Ovary (tissue), 10 donors: ENCODE results near the gene AGAP2. TPM values are rescaled to one million over a fixed set of nuclear protein-coding genes. Genes with fewer than 3 reads are reported as not detected.

Experiments used
- DNase-seq, 5 donors: peaks; one replicate each; pipeline ENCODE4 v3.0.0-alpha.2; 2019 to 2020
- H3K27ac ChIP-seq, 2 donors: fragments of 200-600 bp; one replicate each; pipeline versions ENCODE4 v1.5.1 to v1.8.0; 2019 to 2022
- H3K27me3 ChIP-seq: fragments of 200-600 bp; one replicate; pipeline ENCODE4 v1.8.0; 2022
- H3K36me3 ChIP-seq: fragments of 200-600 bp; sonication (generic); one replicate; pipeline ENCODE4 v1.5.1; 2019
- H3K4me1 ChIP-seq: one replicate; pipeline ENCODE4 v1.8.1; 2013; ENCODE audit warnings: mild to moderate bottlenecking, moderate library complexity; ENCODE audit not compliant: insufficient read depth
- H3K4me3 ChIP-seq: fragments of 200-600 bp; sonication (generic); one replicate; pipeline ENCODE4 v1.5.1; 2017
- H3K9me3 ChIP-seq, 2 donors: fragments of 200-600 bp in 1 of 2; sonication (generic) in 1 of 2; one replicate each; pipeline versions ENCODE4 v1.5.1 to v1.8.1; 2013 to 2019; ENCODE audit warnings: mild to moderate bottlenecking in 1 of 2, moderate library complexity in 1 of 2
- CTCF ChIP-seq, 3 donors: fragments of 450-650 bp in 2 of 3; fragments of 200-600 bp in 1 of 3; IDR thresholded peaks; one replicate each; pipeline versions ENCODE4 v1.5.1 to v1.8.0; 2016 to 2022; ENCODE audit warnings: antibody characterized with exemption in 3 of 3, mild to moderate bottlenecking in 1 of 3
- EP300 ChIP-seq: sonication (generic); formaldehyde crosslinking; IDR thresholded peaks from one replicate; pipeline ENCODE4 v1.6.1; 2017; ENCODE audit warnings: antibody characterized with exemption
- POLR2A ChIP-seq: fragments of 450-650 bp; IDR thresholded peaks from one replicate; pipeline ENCODE4 v1.6.1; 2017; ENCODE audit warnings: antibody characterized with exemption, mild to moderate bottlenecking, moderate library complexity
- WGBS, 3 donors: extraction: QIAGEN DNeasy Blood & Tissue Kit in 1 of 3; methylation state at CpG; one replicate each; pipeline versions ENCODE4 v1.1.5 to v1.1.7; 2013 to 2017; 5-methylcytosine and 5-hydroxymethylcytosine counted together
- intact Hi-C, 4 donors: fragments of 100-400 bp; cut with DNase I; formaldehyde crosslinking; loops; one replicate each; pipeline versions ENCODE4 v1.11.0 to v1.15.1; 2022 to 2023
- long read RNA-seq, 3 donors: library from polyadenylated mRNA in 2 of 3; unstranded in 2 of 3; transcript quantifications; one replicate each; pipeline ENCODE4 v2.0.0 and lab custom pipeline, GENCODE V29; 2021 to 2026
- polyA plus RNA-seq, 2 donors: library from polyadenylated mRNA; stranded (reverse); fragments of 200-250 nt in 1 of 2; fragments of 350-450 nt in 1 of 2; fragmentation: Illumina TruSeq in 1 of 2; extraction: RNeasy Lipid Tissue Mini Kit (QIAGEN cat#74804) in 1 of 2; gene quantifications; one replicate each; pipeline ENCODE4 v1.2.3, GENCODE V29; 2013 to 2014
- total RNA-seq, 7 donors: library from RNA; depleted of rRNA in 2 of 7; stranded (reverse); fragments of >200 nt in 2 of 7; fragmentation: NEBNext Ultra II Directional in 3 of 7; extraction: Animal tissue kit (Norgen Biotek cat#: 25700) in 3 of 7; gene quantifications; one replicate each; pipeline versions ENCODE4 v1.1.0 to v1.2.4, GENCODE V29; 2016 to 2023
- donor health status: DM: no; HTN: no; CAD: no; lungs with moderate emphysema.
- donor health status: DM: no; HTN: no; CAD: no.
- donor health status: Bipolar disorder and iron deficiency.
- donor health status: DM: yes; HTN: yes; CAD: no.
- donor health status: DM: no; HTN: no; CAD: no.
- donor health status: DM: yes; HTN: yes; CAD: no.

The AGAP2 gene
- under 1 TPM; 0.34 to 0.99 (median 0.60) TPM for total RNA-seq
- 1 to 10 TPM in 1 of 2 donors, under 1 TPM in 1; 0.33 to 1.3 TPM for polyA plus RNA-seq
- long read RNA-seq, donor 1, partial matches to known transcripts = 0 of 2 reads
- long read RNA-seq, donor 1, other reads (novel, unspliced or antisense) = 2 of 2 reads
- long read RNA-seq, donor 2 = 0 reads
- long read RNA-seq, donor 3 = 0 reads

DNA sequence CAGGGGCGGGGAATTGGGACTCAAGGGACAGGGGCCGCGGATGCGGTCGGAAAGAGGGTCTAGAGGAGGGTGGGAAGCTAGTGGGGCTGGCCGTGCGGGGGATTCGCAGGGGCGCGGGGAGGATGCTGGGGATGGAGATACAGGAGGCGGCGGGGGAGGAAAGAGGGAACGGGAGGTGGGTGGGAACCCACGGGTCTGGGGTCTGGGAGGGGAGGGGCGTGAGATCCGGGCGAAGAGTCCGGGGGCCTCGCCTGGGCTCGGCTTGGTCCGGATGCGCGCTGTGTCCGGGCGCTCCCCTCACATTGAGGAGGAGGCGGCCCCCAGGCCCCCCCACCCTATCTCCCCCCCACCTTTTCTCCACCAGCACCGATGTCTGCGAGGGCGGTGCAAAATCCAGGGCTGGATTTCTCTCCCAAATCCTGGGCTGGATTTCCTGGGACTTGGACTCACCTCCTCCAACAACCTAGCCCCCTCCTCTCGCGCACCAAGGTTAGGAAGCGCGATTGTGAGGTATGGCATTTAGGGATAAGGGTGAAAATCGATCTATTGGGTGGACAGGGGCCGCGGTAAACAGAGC is at the start of gene AGAP2:
Gene AGAP2, minus strand, starts transcription at position 82 of the 577 bp plus-strand sequence. CDS start 496 bp downstream, outside the sequence.
- intact Hi-C loops = no loop called here
- TF ChIP-seq EP300 = no peak
- TF ChIP-seq CTCF (IDR thresholded peaks at IDR 0.05) = no peak
- TF ChIP-seq POLR2A = no peak
- H3K4me1 ChIP-seq = peaks cover 5% of the 10 kb centered on the region
- peak within 1 kb of the TSS; percentile 2 for H3K4me3 ChIP-seq
- peaks cover 7% of the 10 kb centered on the region for H3K27me3 ChIP-seq
- no peak for DNase-seq
- no peaks in the 10 kb centered on the region for H3K9me3 ChIP-seq
- H3K36me3 ChIP-seq = no peaks in the 10 kb centered on the region
- H3K27ac ChIP-seq = no peak within 1 kb of the TSS
- 1 to 4% (median 3%) methylated on average over 33 to 36 of the region's 36 CpGs for WGBS, 3 donors

DNA sequence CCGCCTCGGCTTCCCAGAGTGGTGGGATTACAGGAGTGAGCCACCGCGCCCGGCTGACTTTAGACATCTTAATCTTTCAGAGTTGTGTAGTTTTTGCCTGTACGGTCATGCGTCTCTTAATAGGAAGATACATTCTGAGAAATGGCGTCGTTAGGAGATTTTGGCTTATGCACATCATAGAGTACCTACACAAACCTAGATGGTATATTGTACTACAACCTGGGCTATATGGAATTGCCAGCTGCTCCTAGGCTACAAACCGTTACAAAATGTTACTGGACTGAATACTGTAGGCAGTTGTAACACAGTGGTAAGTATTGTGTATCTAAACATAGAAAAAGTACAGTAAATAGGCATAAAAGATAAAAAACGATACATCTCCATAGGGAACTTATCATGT is 45.3 kb upstream of the AGAP2 start:
- TF ChIP-seq POLR2A (no peak), EP300 (no peak), CTCF (IDR thresholded peaks at IDR 0.05) (no peak)
- no peak for DNase-seq
- intact Hi-C loops = loop anchor here in 2 of 4 donors (2.0 to 10.0 kb wide), 2 partner anchors 51 to 121 kb away; no protein-coding TSS in a partner anchor
- WGBS, 3 donors = 83 to 88% (median 85%) methylated on average over 11 of the region's 11 CpGs
- Histone ChIP-seq H3K9me3 (no peaks in the 10 kb centered on the region), H3K27ac (no peak overlapping the region), H3K36me3 (no peaks in the 10 kb centered on the region), H3K4me1 (peaks cover 3% of the 10 kb centered on the region), H3K4me3 (peak overlapping the region; percentile 93), H3K27me3 (no peaks in the 10 kb centered on the region)

- intact Hi-C loops = loop anchor here in 2 of 4 donors (2.0 to 10.0 kb wide), 2 partner anchors 51 to 121 kb away; no protein-coding TSS in a partner anchor
- TF ChIP-seq EP300 (no peak), CTCF (IDR thresholded peaks at IDR 0.05) (no peak), POLR2A (no peak)
- no peaks in the 10 kb centered on the region for H3K27me3 ChIP-seq
- no peak overlapping the region for H3K27ac ChIP-seq
- DNase-seq = no peak
- WGBS, 3 donors = 70 to 82% (median 73%) methylated on average over 12 of the region's 12 CpGs
- peak overlapping the region; percentile 93 for H3K4me3 ChIP-seq
- peaks cover 3% of the 10 kb centered on the region for H3K4me1 ChIP-seq
- no peaks in the 10 kb centered on the region for H3K36me3 ChIP-seq
- H3K9me3 ChIP-seq = no peaks in the 10 kb centered on the region
Observed at GRCh38 chr12:57783466-57783801, 44.9 kb upstream of the AGAP2 start.

GRCh38 chr12:57782608-57783465 is 44.3 kb upstream of the AGAP2 start, which contains the start of gene TSFM:
TSFM (plus strand) TSS chr12:57782787; CDS start chr12:57782802, 15 bp downstream.
- peak; percentile 96 to 99 (median 97) for DNase-seq
- Histone ChIP-seq H3K4me1 (peaks cover 3% of the 10 kb centered on the region), H3K4me3 (peak within 1 kb of the TSS; percentile 93), H3K36me3 (no peaks in the 10 kb centered on the region), H3K27me3 (no peaks in the 10 kb centered on the region), H3K27ac (peak within 1 kb of the TSS in 1 of 2 donors; percentile 9), H3K9me3 (no peaks in the 10 kb centered on the region)
- TF ChIP-seq EP300 (no peak), CTCF (IDR thresholded peaks at IDR 0.05) (peak; percentile 94 to 97 (median 95)), POLR2A (peak; percentile 60)
- 1% methylated on average over 45 of the region's 45 CpGs for WGBS, 3 donors
- intact Hi-C loops = loop anchor here in 2 of 4 donors (2.0 to 10.0 kb wide), 2 partner anchors 52 to 122 kb away; no protein-coding TSS in a partner anchor
